ENCODE results near the gene TTN.

The TTN gene

GRCh38 chr2:178641498-178641897 is 165.7 kb downstream of the TTN start:
- DNase-seq: no peak

GRCh38 chr2:178635897-178636296 is 171.3 kb downstream of the TTN start:
- no peak for DNase-seq

DNA sequence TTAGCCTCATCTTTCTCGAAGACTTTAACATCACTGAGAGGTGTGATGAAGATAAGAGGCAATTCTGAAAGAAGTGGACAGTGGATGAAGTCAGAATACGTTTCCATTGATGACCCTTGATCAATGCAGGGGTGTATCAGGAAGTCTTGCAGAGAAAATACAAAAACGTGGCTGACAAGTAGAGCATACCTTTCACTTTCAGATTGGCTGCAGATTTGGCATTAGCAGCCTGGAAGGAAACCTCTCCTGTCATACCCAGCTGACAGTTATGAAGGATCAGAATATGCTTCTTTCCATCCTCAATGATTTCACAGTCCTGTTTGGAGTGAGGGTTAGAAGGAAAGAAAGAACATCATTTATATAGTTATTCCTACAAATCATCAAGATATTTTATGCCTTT is 174.5 kb downstream of the TTN start:
- no peak for DNase-seq

GRCh38 chr2:178630581-178630980 is 176.6 kb downstream of the TTN start:
- DNase-seq: no peak

GRCh38 chr2:178629463-178629862 is 177.8 kb downstream of the TTN start:
- no peak for DNase-seq

- DNase-seq: no peak
These were observed 178.6 kb downstream of the TTN start for GRCh38 chr2:178628605-178629004.

- no peak for DNase-seq
These were observed 179.8 kb downstream of the TTN start for GRCh38 chr2:178627401-178627800.

DNA sequence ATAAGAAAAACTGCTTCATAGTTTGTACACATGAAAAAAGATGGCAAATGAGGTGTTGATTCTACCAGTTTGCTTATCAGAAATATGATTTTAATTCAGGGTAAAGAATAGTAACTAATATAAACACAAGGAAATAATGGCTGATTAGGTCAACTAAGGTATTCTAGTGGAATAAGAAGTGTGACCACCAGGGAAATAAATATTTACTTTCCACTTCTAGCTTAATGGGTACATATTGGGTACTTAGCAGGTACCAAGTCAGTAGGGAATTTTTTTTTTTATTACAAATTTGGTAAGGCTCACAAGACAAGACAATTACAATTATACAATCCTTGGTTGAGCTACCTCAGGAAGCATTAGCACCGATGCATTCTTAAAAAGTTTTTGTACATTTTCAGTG is 191.3 kb downstream of the TTN start:
- DNase-seq: no peak

DNA sequence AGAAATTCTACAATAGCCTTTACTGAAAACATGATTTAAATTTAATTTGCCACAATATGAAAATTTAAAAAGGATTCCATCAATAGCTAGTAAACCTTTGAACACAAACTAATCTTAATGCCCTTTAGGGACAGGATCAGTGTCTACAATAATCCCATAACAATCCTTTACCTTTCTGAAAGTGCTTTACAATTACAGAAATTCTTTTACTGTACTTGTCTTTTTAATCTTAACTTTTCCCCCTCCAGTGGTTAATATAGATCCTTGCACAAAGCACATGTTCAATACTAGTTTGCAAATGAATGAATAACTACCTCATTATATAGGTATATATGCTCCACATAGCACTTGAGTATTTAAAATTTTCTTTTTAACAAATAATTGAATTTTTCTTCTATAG is 204.3 kb downstream of the TTN start:
- no peak for DNase-seq

DNA sequence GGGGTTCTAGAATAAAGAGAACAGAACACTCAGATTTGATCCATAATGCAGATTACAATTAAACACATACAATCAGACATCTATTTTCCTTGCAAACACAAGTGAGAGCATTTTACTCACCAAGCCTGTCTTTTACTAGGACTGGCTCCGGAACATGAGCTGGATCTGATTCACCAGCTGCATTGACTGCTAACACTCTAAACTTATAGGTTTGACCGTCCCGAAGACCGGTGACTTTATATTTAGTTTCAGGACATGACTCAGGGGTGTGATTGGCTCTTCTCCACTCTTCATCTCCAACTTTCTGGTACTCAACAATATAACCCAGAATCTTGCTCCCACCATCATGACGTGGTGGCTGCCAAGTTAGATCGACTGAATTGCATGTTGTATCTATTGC is 214.6 kb downstream of the TTN start:
- DNase-seq: no peak

DNA sequence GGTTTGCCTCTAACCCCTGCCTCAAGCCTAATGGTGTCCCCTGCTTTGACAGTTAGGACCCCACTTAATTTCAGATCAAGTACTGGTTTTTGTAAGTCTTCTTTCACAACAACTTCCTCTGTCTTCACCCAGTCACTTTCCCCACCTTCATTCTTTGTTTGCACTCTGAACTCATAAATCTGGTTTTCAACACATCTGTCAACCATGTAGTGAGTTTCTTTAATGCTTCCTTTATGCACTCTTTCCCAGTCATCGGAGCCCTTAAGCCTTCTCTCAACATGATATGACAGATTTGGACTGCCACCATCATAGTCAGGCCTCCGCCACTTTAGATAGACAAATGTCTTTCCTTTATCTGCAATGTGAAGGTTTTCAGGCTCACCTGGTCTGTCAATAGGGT is 217.9 kb downstream of the TTN start:
- DNase-seq: no peak

GRCh38 chr2:178584666-178585065 is 222.6 kb downstream of the TTN start:
- DNase-seq: no peak

DNA sequence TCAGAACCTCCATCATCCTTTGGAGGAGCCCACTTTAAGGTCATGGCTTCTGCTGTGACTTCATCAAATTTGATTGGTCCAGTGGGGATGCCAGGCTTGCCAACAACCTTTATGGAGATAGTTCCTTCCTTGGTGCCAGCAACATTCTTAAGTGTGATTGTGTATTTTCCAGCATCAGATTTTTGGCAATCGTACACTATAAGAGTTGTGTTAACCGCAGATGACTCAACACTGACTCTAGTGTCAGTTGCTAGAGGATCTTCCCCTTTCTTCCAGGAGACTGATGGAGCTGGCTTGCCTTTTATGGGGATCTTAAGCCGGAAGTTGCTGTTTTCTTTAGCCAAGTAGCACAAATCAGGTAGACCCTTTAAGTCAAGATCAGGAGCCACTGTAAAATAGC is 228.2 kb downstream of the TTN start:
- no peak for DNase-seq

DNA sequence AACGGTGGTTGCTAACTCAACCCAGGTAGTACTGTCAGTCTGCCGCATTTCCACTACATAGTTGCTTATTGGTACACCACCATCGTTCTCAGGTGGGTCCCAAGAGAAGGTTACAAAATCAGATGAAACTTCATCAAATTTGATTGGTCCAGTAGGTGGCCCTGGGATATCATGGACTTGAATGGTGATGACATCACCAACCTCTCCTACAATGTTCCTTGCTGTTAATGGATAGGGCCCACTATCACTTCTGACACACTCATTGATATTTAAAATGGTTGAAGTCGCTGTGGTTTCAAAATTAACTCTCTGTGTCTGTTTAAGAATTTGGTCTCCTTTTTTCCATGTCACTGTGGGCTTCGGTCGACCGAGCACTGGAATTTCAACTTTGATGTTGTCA is 232.4 kb downstream of the TTN start:
- DNase-seq: no peak

DNA sequence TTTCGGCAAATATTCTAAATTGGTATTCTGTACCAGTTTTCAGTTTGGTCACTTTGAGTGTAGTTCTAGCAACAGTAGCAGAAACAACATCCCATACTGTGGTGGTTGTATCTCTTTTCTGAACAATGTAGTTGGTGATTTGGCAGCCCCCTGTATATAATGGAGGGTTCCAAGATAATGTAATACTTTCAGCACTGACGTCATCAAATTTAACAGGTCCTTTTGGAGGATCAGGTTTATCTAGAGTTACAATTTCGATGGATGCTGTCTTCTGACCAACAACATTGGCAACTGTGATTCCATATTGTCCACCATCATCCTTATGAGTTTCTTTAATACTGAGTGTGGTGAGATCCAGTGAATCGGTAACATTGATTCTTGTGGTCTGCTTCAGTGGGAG is 239.0 kb downstream of the TTN start:
- DNase-seq: no peak

DNA sequence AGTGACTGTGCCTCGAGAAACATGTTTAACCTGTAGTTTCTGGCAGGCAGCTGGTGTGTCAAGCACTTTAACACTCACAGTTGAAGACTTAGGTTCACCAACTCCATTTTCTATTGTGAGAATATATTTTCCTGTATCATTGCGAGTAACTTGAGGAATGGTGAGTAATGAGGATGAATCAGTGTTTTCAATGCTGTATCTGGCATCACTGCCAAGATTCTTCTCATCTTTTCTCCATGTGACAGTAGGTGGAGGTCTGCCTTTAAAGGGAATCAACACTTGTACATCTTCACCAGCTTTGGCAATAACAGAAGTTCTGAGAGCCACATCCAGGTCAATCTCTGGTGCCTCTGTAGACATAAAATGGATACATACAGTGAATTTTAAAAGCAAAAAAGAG is 254.2 kb downstream of the TTN start:
- DNase-seq: no peak

DNA sequence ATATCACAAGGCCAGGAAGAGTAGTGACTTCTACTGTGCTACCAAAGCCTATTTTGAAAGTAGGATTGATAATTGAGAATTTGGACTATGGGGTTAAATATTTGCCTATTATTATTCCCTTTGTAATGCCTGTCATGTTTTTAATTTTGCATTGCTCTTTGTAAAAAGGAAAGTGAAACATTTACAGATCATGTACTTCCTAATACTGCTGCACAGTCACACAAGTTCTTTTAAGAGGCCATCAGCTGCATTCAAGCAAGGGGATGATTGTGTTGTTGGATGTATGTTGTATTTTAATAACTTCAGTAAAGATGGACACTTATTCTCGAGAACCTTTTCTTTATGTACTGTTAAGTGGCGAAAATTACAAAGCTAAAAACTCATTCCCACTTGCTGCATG is 256.9 kb downstream of the TTN start:
- DNase-seq: no peak

GRCh38 chr2:178542569-178542968 is 264.7 kb downstream of the TTN start:
- DNase-seq: no peak

DNA sequence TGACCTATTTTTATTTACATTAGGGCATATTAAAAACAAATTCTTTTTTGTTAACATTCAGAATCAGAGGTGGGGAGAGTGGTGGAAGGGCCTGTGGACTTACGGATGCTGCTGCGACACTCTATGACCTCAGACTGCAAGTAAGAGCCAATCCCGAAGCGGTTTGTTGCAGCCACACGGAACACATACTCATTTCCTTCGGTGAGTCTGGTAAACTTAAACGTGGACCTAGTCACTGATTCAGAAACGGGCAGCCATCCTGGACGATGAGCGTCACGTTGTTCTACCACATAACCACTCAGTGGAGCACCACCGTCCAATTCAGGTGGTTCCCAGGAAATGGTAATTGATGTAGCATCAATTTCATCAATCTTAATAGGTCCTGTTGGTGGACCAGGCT is 265.1 kb downstream of the TTN start:
- no peak for DNase-seq

DNA sequence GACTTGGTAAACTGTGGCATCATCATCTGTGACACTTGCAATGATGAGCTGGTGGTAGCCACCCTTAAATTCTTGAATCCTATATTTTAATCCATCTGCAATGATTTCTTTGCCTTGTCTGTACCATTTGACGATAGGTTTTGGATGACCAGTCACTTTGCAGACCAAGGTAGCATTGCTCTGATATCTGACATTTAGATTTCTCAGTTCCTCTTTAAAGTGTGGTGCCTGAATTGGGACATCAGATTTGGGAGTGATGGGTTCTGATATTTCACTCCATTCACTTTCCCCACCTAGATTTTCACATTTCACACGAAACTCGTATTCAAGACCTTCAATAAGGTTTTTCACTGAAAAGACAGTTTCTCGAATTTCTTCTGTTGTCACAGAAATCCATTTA is 271.2 kb downstream of the TTN start:
- no peak for DNase-seq

DNA sequence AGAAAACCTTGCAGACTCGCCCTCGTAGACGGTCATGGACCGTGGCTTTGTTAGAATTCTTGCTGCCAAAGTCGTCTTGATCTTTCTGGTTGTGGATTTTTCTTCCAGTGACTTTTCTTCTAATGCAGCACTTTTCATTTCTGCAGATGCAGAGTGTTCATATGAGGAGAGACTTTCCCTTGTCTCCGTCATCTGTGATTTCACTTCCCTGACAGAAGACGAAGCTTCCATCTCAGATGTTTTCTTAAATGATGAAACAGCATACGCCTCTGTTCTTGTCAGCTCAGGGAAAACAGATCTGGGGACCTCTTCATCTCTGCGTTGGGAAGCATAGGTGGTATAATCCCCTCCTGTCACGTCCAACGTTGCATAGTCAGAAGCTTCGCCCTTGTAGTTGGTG is 276.1 kb downstream of the TTN start:
- DNase-seq: no peak

- no peak for DNase-seq
These were observed 276.5 kb downstream of the TTN start for GRCh38 chr2:178530625-178531142.

DNA sequence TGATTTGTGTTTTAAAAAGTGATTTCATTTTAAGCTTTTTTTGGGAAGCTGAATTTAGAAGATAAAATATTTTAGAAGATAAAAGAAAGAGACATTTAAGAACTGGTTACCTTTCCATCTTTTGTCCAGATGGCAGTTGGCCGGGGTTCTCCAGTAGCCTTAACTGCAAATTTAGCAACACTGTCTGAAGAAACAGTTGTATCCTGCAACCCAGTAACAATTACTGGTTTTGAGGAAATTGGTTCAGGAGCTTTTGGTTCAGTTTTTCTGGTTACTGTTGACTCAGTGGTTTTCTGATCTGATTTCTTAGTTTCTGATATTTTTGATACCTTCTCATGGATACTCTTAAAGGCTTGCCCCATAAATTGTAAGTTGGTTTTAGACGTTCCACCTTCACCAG is 277.1 kb downstream of the TTN start:
- no peak for DNase-seq

- no peak for DNase-seq
These were observed 278.0 kb downstream of the TTN start for GRCh38 chr2:178529194-178529593.

DNA sequence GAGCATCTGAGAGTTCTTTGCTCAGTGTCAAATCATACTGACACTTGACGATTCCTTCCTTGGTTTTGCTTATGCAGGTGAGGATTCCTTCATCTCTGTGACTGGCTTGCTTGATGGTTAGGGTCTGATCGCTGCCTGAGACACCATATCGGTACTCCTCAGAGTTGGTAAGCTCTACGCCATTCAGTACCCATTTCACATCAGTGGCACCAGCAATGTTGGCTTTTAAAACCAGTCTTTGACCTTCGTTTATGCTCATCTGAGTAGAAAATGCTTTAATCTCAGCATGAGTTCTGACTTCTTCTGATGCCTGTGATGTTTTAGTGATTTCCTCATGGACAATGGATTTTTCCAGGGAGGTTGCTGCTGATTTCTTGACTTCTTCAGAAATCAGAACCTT is 278.6 kb downstream of the TTN start:
- DNase-seq: no peak

DNA sequence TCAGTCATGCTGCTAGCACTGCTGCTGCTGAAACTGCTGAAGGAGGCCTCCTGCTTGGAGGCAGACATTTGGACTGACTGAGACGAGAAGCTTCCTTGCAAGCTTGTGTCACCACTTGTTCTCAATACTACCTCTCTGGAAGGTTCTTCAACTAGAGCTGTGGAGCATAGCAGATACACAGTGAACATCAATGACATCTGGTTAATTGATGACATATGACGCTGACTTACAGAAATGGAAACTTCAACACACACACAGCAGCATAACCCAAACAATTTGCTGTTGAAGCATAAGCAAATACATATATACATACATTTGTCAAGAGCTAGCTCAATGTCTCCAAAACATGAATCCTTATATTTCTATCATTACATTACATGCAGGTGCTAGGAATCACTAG is 279.6 kb downstream of the TTN start:
- DNase-seq: no peak
